HL-60 (cell line): ENCODE data around the gene MGAT5B.

ENCODE experiments used
- DNase-seq, 2 experiments: peaks; one replicate each; pipeline ENCODE4 v3.0.0-alpha.2; 2010 to 2020; ENCODE audit warnings: low read depth in 1 of 2, low spot score in 1 of 2
- H3K27ac ChIP-seq: fragments of 250-450 bp; sonication (Bioruptor Pico); replicated peaks from 2 replicates; pipeline ENCODE4 v1.5.1; 2020; ENCODE audit warnings: mild to moderate bottlenecking, moderate library complexity
- H3K27me3 ChIP-seq: fragments of 250-450 bp; sonication (Bioruptor Pico); 2 replicates; pipeline ENCODE4 v1.5.1; 2021; ENCODE audit warnings: mild to moderate bottlenecking, moderate library complexity; ENCODE audit not compliant: insufficient read depth, poor library complexity, severe bottlenecking
- H3K4me3 ChIP-seq: replicated peaks from 2 replicates; pipeline ENCODE4 v1.5.1; 2011; ENCODE audit warnings: mild to moderate bottlenecking, control low read depth, low read length; ENCODE audit not compliant: insufficient read depth
- GABPA ChIP-seq: IDR thresholded peaks from 2 replicates; pipeline ENCODE4 v1.6.1; 2012; ENCODE audit warnings: low read depth
- POLR2AphosphoS5 ChIP-seq: IDR thresholded peaks from 2 replicates; pipeline ENCODE4 v1.6.1; 2012; ENCODE audit warnings: low read depth
- SPI1 ChIP-seq: IDR thresholded peaks from 2 replicates; pipeline ENCODE4 v1.6.1; 2012; ENCODE audit warnings: low read depth, mild to moderate bottlenecking, borderline replicate concordance
- TF ChIP-seq, protein P1 (sequence below): IDR thresholded peaks from 2 replicates; pipeline ENCODE4 v1.6.1; 2012; ENCODE audit warnings: low read depth; ENCODE audit not compliant: insufficient replicate concordance
- TF ChIP-seq, protein P2 (sequence below): IDR thresholded peaks from one replicate; pipeline ENCODE4 v1.5.1; 2011; ENCODE audit warnings: low read length, control low read depth, inconsistent platforms; ENCODE audit not compliant: insufficient read depth

MGAT5B gene

DNA sequence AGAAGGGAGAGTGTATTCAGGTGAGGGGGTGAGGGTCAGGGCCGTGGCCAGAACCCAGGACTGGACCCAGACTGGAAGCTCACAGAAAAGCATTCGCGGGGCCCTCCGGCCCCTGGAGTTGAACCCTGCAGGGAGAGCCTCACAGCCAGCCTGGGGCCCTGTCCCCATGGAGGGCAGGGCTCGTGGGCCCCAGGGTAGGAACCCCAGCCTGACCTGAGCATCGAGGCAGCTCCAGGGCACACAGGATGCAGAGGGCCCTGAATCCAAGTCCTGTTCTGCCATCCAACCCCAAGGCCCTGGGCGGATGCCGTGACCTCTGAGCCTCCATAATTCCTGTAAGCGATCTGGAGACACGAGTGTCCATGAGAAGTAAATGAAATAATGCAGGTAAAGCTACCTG, 79.1 kb downstream of the MGAT5B start:
- H3K27me3 ChIP-seq, result peaks cover 10% of the 10 kb centered on the region

GRCh38 chr17:76947771-76948170, 79.6 kb downstream of the MGAT5B start:
- DNase-seq, result no peak
- Histone ChIP-seq H3K27ac (no peak overlapping the region), H3K27me3 (peaks cover 10% of the 10 kb centered on the region), H3K4me3 (no peak overlapping the region)
- TF ChIP-seq, protein P1, sequence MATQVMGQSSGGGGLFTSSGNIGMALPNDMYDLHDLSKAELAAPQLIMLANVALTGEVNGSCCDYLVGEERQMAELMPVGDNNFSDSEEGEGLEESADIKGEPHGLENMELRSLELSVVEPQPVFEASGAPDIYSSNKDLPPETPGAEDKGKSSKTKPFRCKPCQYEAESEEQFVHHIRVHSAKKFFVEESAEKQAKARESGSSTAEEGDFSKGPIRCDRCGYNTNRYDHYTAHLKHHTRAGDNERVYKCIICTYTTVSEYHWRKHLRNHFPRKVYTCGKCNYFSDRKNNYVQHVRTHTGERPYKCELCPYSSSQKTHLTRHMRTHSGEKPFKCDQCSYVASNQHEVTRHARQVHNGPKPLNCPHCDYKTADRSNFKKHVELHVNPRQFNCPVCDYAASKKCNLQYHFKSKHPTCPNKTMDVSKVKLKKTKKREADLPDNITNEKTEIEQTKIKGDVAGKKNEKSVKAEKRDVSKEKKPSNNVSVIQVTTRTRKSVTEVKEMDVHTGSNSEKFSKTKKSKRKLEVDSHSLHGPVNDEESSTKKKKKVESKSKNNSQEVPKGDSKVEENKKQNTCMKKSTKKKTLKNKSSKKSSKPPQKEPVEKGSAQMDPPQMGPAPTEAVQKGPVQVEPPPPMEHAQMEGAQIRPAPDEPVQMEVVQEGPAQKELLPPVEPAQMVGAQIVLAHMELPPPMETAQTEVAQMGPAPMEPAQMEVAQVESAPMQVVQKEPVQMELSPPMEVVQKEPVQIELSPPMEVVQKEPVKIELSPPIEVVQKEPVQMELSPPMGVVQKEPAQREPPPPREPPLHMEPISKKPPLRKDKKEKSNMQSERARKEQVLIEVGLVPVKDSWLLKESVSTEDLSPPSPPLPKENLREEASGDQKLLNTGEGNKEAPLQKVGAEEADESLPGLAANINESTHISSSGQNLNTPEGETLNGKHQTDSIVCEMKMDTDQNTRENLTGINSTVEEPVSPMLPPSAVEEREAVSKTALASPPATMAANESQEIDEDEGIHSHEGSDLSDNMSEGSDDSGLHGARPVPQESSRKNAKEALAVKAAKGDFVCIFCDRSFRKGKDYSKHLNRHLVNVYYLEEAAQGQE, result no peak
- TF ChIP-seq SPI1, result no peak
- no peak for TF ChIP-seq GABPA
- no peak for TF ChIP-seq POLR2AphosphoS5

More for the DNA sequence above, 79.1 kb downstream of the MGAT5B start:
- no peak for TF ChIP-seq GABPA
- TF ChIP-seq, protein P1, result no peak
- no peak for TF ChIP-seq SPI1
- TF ChIP-seq, protein P2, sequence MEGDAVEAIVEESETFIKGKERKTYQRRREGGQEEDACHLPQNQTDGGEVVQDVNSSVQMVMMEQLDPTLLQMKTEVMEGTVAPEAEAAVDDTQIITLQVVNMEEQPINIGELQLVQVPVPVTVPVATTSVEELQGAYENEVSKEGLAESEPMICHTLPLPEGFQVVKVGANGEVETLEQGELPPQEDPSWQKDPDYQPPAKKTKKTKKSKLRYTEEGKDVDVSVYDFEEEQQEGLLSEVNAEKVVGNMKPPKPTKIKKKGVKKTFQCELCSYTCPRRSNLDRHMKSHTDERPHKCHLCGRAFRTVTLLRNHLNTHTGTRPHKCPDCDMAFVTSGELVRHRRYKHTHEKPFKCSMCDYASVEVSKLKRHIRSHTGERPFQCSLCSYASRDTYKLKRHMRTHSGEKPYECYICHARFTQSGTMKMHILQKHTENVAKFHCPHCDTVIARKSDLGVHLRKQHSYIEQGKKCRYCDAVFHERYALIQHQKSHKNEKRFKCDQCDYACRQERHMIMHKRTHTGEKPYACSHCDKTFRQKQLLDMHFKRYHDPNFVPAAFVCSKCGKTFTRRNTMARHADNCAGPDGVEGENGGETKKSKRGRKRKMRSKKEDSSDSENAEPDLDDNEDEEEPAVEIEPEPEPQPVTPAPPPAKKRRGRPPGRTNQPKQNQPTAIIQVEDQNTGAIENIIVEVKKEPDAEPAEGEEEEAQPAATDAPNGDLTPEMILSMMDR, result no peak
- TF ChIP-seq POLR2AphosphoS5, result no peak
- DNase-seq, result no peak
- Histone ChIP-seq H3K27ac (no peak overlapping the region), H3K4me3 (no peak overlapping the region)

- H3K4me3 ChIP-seq, result no peak overlapping the region
- TF ChIP-seq SPI1, result no peak
- TF ChIP-seq, protein P2, result no peak
- TF ChIP-seq, protein P1, result no peak
- no peak for TF ChIP-seq POLR2AphosphoS5
- TF ChIP-seq GABPA, result no peak
- no peak overlapping the region for H3K27ac ChIP-seq
- H3K27me3 ChIP-seq, result peaks cover 10% of the 10 kb centered on the region
- no peak for DNase-seq
Observed at GRCh38 chr17:76948301-76948700, 80.1 kb downstream of the MGAT5B start.
